ENCODE data around the gene CYFIP1.
A peak's percentile ranks its signal among the peaks of the same experiment; 100 is the strongest.

Gene CYFIP1

GRCh38 chr15:22956257-22956977, 23.8 kb downstream of the CYFIP1 start:
- CTCF ChIA-PET, result interaction anchor here (0.6 kb wide), 2 partner anchors 18 to 36 kb away, joined by 3 read pairs; no protein-coding TSS in a partner anchor

DNA sequence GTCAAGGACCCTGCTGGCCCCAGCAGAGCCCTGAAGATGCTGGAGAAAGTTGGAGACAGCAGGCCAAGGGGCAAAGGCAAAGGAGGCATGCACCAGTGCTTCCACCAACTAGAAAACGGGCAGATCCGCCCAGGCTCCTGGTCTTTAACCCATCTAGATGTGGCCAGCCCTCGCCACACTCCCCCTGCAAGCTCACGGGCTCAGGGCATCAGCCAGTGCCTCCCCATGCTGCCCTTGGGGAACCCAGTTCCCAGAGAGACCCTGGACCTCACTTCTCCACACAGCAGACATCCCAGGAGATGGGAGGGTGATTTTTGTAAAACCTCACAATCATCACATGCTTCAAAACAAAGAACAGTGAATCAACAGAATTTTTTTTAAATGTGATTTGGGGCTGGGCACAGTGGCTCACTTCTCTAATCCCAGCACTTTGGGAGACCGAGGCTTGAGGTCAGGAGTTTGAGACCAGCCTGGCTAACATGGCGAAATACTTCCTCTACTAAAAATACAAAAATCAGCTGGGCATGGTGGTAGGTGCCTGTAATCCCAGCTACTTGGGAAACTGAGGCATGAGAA, 24.5 kb downstream of the CYFIP1 start:
- CTCF ChIA-PET, result interaction anchor here (0.6 to 1.9 kb wide), 3 partner anchors 19 to 36 kb away, joined by 3 to 10 read pairs (median 3); partner anchors contain the start of gene CYFIP1
- TF ChIP-seq, protein P1, sequence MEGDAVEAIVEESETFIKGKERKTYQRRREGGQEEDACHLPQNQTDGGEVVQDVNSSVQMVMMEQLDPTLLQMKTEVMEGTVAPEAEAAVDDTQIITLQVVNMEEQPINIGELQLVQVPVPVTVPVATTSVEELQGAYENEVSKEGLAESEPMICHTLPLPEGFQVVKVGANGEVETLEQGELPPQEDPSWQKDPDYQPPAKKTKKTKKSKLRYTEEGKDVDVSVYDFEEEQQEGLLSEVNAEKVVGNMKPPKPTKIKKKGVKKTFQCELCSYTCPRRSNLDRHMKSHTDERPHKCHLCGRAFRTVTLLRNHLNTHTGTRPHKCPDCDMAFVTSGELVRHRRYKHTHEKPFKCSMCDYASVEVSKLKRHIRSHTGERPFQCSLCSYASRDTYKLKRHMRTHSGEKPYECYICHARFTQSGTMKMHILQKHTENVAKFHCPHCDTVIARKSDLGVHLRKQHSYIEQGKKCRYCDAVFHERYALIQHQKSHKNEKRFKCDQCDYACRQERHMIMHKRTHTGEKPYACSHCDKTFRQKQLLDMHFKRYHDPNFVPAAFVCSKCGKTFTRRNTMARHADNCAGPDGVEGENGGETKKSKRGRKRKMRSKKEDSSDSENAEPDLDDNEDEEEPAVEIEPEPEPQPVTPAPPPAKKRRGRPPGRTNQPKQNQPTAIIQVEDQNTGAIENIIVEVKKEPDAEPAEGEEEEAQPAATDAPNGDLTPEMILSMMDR (conservative IDR thresholded peaks at IDR 0.05; ENCODE audit: low read depth), result no peak
- peak overlapping the region; percentile 23 for H3K27ac ChIP-seq
- DNase-seq (ENCODE audit: low spot score), result no peak
- POLR2A ChIA-PET (ENCODE audit: low non-redundant PET), result no interaction called here

More at GRCh38 chr15:22956257-22956977, 23.8 kb downstream of the CYFIP1 start:
- peak overlapping the region; percentile 23 for H3K27ac ChIP-seq
- TF ChIP-seq, protein P1 (conservative IDR thresholded peaks at IDR 0.05; ENCODE audit: low read depth), result no peak
- no peak for DNase-seq (ENCODE audit: low spot score)
- POLR2A ChIA-PET (ENCODE audit: low non-redundant PET), result no interaction called here

- ChIA-PET CTCF (interaction anchor here (1.1 to 1.9 kb wide), 3 partner anchors 25 to 49 kb away, joined by 3 to 10 read pairs (median 3); partner anchors contain the start of gene CYFIP1), POLR2A (ENCODE audit: low non-redundant PET) (interaction anchor here (1.3 kb wide), 1 partner anchor 25 kb away, joined by 3 read pairs; the partner anchor contains the start of gene CYFIP1)
- TF ChIP-seq, protein P1 (conservative IDR thresholded peaks at IDR 0.05; ENCODE audit: low read depth), result no peak
- peak; percentile 35 for DNase-seq (ENCODE audit: low spot score)
- peak overlapping the region; percentile 22 for H3K27ac ChIP-seq
Observed at GRCh38 chr15:22954798-22955543, 25.2 kb downstream of the CYFIP1 start.

DNA sequence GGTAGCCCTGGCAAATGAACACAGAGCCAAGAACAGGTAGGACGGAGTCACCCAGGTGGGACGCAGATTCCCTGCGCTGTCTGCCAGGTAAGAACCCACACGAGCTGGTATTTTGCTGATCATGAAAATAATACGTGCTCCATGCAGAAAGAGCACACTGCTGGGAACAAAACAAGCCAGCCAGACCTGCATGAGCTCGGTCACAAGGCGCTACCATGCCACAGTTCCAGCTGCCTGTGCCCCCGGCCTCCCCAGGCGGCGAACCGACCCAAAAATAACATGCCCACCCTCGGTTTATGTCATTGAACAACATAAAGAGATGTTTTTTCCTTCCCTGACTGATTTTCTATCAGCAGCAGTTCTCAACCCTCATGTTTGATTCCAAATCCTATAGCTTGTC, 25.8 kb downstream of the CYFIP1 start:
- no peak for DNase-seq (ENCODE audit: low spot score)
- CTCF ChIA-PET, result interaction anchor here (0.6 to 1.9 kb wide), 4 partner anchors 25 to 87 kb away, joined by 3 to 10 read pairs (median 3); partner anchors contain the start of gene CYFIP1
- H3K27ac ChIP-seq, result peak overlapping the region; percentile 82
- TF ChIP-seq, protein P1 (conservative IDR thresholded peaks at IDR 0.05; ENCODE audit: low read depth), result no peak
- POLR2A ChIA-PET (ENCODE audit: low non-redundant PET), result interaction anchor here (1.3 kb wide), 1 partner anchor 25 kb away, joined by 3 read pairs; the partner anchor contains the start of gene CYFIP1

DNA sequence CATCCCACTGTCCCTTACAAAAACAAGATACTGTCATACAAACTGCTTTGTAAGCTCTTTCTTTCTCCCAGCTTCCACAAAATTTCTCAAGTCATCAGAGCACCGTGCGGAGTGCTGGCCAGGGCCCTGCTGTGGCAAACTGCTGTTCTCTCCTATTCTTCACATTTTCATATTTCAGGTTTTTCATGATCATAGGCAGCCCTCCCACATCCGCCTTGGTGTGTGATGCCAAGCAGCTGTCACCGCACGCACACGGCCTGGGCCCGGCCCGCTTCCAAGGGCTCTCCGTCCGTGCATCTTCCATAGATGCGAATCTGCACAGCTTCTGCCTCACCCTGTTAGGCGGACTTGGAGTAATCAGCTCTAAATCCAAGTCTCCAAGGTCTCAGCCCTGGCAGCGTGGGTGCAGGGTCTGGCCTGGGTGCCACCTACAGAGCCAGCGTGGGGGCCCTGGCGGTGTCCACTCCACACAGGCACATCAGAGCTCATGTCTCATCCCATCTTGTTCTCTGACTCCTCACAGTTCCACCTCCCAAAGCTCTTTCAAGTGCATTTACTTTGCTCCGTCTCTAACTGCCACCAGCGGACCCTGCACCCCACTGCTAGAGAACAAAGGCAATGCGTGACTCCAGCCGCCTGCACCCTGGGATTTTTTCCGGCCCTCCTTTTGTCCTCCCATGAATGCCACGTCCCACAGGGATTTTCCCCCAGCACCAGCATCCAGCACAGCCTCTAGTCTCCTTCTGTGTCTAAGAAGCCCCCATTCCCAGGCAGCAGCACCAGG, 27.2 kb downstream of the CYFIP1 start:
- CTCF ChIA-PET, result no interaction called here
- peak overlapping the region; percentile 82 for H3K27ac ChIP-seq
- TF ChIP-seq, protein P1 (conservative IDR thresholded peaks at IDR 0.05; ENCODE audit: low read depth), result no peak
- no peak for DNase-seq (ENCODE audit: low spot score)
- POLR2A ChIA-PET (ENCODE audit: low non-redundant PET), result no interaction called here
